Cardiac septum (tissue), 1 donor: Measurements from ENCODE around the gene CD247. TPM values are rescaled to one million over a fixed set of nuclear protein-coding genes. Genes with fewer than 3 reads are reported as not detected.

Experiments used
- DNase-seq: peaks from one replicate; pipeline ENCODE4 v3.0.0-alpha.2; 2020; ENCODE audit warnings: low spot score
- intact Hi-C: fragments of 100-400 bp; cut with DNase I; formaldehyde crosslinking; loops from one replicate; pipeline ENCODE4 v1.14.0; 2022
- total RNA-seq: library from RNA; stranded (reverse); fragmentation: NEBNext Ultra II Directional; extraction: Animal tissue kit (Norgen Biotek cat#: 25700); gene quantifications from one replicate; pipeline ENCODE4 v1.2.1, GENCODE V29; 2021
- donor health status: DM: no; HTN: no; CAD: no.

Gene CD247
- total RNA-seq, 1 donor from 2014 or later = 0.57 TPM

DNA sequence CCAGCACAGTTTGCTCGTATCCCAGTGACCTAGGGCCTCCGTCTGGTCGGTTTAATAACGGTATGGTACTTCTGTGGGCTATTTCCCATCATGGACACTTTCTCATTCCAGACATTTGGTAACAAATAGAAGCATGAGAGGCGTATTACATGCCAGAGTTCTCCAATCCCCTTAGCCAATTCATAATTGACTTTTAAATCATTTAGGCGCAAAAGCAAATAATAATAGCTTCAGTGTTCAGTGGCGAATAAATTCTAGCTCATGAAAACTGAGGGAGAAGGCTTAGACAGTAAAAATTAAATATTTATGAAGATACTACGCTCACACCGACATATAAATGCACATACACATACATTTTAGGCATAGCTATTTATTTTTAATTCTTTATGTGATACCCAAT, 50.6 kb downstream of the CD247 start:
- intact Hi-C loops = no loop called here
- no peak for DNase-seq

DNA sequence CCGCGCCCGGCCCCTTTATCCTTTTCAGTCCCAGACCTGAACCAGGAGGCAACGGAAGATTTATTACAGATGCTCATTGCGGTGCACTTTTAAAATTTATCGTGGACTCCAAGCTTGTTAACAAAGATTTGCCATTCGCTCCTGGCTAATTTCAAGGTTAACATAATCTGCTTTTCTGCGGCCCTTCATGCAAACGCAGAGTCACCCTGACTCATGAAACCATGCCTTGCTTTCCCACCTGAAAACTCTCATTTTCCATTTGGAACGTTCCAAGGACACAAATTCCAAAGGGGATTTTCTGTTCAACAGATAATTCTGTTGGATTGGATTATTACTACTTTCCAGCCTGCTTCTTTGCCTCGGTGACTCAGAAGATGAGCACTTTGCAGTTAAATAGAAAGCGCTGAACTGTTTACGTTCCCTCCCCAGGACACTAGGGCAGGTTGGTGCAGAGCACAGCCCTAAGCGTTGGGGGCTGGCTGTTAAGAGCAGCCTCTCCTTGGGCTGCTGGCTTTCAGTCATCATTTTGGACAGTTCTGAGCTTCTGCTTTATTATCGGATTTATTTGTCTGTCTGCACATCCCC, 51.1 kb downstream of the CD247 start:
- intact Hi-C loops = no loop called here
- no peak for DNase-seq

DNA sequence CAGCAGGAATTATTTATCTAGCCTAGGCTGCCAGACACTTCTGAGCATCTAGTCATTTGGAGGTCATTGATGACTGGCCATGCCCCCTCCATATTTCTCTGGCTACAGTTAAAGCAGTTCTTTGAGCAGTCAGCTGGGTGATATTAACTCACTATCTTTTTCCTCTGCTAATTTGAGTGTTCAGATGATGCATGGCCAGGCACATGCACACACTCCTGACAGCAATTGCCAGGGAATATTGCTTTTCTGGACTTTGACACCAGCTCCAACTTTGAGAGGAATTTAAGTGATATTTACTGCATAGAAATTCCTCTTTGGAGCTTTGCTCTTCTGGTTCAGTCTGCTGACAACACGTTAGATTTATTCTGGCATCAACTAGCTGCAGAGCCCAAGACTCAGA, 52.6 kb downstream of the CD247 start:
- intact Hi-C loops = no loop called here
- no peak for DNase-seq

DNA sequence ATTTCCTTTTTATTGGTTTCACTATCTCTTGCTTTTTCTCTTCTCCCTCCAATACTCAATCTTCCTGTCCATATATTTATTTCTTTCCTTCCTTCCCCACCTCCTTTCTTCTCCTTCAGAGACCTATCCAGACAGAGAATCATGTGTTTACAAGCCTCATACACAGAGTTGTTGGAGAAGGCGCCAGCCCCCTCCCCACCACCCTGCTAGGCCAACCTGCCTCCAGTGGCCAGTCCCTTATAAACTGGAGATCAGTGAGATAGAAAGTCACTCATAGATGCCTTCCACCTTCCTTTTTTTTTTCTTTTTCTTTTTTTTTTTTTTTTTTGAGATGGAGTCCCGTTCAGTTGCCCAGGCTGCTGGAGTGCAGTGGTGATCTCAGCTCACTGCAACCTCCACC, 53.3 kb downstream of the CD247 start:
- intact Hi-C loops = no loop called here
- no peak for DNase-seq

DNA sequence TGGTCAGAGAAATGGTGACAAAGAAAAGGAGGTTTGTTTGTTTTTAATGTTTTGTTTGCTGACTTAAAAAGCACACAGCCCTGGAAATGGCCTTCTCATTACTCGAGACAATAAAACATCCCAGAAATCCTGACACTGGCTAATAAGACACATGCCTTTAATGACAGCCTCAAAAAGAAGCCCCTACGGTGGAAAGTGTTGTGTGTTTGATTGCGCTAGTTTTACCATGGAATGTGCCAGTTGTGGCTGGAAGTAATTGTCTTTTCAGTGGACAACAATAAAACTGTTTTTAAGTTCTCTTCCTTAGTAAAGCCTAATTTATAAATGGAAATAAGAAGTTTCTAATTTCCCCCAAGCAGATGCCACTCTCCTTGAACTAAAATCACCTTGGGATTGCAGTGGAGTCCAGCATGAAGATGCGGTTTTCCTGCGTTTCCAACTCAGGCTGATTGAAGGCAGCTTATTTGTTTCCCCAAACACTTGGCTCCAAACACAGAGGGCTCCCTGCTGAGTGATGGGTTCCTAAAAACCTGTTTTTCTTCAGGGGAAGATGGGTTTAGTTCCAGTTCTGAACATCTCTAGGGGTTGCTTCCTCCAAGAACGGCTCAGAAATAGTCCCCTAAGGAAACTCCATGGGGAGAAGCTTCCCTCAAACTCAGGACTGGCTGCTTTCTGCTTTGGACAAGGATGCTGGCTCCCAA, 54.3 kb downstream of the CD247 start:
- intact Hi-C loops = no loop called here
- DNase-seq = no peak

DNA sequence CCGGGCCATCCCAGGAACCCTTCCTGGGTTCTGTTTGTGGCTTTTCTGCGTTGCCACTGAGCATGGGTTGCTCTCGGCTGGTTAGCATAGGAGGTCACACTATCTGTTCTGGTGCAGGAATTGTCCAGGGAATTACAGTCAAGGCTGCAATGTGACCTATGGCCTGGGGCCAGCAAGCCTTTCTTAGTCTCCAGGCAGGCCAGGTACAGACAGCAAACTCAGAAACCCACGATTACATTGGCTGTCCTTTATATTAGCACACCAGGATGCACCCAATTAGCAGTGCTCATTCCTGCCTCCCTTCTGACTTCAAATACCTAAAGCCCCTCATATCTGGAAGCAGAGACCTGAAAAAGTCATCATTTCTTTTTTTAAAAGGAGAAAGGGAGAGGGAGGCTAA, 55.2 kb downstream of the CD247 start:
- intact Hi-C loops = no loop called here

DNA sequence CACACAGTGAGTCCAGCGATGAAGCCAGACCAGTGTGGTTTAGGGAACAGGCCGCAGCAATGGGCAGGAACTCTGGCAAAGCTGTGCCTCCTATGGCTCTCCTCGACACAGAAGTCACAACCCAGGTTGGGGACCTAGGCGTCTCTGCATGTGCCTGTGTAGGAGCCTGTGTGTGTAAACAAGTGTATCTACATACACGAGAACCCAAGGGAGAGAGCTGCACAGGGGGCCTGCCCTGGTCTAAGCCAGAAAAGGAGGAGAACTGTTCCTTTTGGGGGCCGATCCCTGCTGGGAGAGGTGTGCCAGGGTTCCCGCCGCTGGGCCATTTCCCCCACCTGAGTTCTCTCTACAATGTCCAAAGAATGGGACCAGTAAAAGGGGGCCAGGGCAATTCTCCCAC, 56.0 kb downstream of the CD247 start:
- DNase-seq = no peak
- intact Hi-C loops = no loop called here

More for the DNA sequence above, 55.2 kb downstream of the CD247 start:
- DNase-seq = no peak

DNA sequence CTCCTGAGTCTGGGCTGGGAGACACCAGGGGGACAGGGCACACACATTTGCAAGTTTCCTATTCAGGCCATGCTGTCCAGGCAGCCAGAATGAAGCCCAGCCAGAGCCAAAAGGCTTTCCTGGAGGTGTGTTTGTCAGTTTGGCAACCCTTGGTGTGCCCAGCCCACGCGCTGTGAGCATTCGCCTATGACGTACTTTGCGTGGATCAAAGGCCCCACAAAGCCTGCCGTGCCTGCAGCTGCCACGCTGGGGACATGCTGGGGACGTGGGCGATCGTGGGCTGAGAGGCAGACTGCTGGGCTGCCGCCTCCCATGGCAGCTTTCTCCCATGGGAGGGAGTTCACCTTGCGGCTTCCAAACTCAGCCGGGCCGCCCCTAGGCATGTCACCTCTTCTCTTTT, 57.5 kb downstream of the CD247 start:
- intact Hi-C loops = no loop called here
- DNase-seq = no peak

DNA sequence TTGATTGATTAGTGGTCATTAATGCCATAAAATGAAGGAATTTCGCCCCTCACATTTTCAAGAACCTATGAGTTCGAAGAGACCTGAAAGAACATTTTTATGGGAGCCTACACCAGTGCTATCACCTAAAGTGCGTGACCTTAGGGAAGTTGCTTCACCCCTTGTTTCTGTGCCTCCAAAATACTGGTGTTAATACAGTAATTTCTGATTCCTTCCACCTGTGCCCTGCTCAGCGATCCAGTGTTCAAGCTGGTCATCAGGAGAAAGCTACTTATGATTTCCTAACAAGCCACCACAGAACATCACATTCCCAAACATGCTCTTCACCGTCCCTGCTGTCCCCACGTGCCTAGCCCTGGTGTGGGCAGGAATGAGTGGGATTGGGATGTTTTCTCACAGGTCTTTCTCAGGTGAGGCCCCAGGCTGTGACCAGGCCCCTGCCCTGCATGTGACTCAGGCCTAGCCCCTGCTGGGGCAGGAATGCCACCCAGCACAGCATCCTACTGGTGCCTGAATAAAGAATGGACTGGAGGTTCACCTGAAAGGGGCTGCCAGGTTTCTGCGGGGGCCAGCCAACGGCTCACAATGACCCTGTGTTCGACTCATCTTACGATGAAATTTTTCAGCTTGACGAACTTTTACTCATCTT, 60.3 kb downstream of the CD247 start:
- intact Hi-C loops = no loop called here
- DNase-seq = no peak

DNA sequence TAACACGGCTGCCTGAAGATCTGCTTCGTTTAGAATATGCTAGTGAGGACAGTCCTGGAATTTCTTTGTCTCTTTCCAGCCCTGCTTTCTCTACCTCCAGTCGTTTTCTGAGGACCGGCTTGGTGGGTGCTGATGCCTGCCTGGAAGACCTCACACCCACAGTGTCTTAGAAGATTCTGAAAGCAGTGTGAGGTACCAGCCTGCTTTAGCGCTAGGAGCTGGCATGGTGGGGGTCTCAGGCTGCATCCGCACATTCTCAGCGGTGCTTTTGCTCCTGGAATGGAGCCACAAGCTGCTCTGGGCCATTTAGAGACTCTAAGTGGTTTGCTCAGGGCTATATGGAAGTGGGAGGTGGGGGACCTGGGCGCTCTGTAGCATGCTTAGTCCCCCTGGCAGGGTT, 61.4 kb downstream of the CD247 start:
- intact Hi-C loops = no loop called here

DNA sequence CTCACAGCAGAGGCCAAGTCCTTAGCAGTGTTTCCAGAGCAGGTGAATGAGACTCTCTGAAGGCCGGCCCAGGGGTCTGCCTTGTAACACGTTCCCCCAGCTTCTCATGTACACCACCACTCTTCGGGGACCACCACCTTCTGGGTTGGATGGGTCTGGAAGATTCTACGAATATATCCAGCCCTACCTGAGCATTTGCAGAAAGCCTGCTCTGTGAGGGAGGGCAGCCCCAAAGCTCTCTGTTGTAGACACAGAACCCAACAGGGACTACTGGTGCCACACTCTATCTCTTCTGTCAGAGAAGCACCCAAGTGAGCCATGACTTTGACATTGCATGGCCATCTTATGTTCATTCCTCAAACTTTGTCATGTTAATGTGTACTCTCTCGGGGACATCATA, 61.8 kb downstream of the CD247 start:
- intact Hi-C loops = no loop called here
- DNase-seq = no peak

More for the DNA sequence above, 61.4 kb downstream of the CD247 start:
- DNase-seq = no peak

DNA sequence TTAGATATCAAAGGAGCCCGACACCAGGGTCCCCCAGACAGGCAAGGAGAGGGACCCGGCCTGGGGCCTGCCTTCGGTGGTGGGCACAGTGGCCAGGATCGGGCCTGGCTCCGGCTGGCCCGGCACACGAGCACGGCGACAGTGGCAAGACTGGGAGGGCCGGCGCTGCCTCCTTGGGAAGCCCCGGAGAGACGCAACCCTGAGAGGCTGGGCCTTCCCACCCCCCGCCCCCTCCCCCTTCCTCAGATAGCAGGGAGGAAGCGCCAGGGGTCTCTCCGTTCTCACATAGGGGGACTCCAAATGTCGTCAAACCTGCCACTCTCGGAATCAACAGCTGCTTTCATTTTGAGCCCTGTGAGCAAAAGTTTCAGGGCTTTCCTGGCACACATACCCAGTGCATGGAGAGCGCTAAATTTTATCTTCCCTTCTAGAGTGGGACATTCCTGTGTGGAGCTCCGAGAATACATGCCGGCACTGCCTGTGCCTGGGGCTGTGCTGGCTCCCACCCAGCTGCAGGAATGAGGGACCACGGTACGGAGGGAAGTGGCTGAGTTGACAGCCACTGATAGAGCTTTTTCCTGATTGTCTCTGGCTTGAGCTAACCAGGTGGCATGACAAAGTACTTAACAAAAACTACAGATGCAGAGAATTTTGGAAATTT, 62.4 kb downstream of the CD247 start:
- no peak for DNase-seq
- intact Hi-C loops = loop anchor here (2.0 kb wide), 1 partner anchor 235 kb away; the partner anchor contains the start of gene POU2F1

DNA sequence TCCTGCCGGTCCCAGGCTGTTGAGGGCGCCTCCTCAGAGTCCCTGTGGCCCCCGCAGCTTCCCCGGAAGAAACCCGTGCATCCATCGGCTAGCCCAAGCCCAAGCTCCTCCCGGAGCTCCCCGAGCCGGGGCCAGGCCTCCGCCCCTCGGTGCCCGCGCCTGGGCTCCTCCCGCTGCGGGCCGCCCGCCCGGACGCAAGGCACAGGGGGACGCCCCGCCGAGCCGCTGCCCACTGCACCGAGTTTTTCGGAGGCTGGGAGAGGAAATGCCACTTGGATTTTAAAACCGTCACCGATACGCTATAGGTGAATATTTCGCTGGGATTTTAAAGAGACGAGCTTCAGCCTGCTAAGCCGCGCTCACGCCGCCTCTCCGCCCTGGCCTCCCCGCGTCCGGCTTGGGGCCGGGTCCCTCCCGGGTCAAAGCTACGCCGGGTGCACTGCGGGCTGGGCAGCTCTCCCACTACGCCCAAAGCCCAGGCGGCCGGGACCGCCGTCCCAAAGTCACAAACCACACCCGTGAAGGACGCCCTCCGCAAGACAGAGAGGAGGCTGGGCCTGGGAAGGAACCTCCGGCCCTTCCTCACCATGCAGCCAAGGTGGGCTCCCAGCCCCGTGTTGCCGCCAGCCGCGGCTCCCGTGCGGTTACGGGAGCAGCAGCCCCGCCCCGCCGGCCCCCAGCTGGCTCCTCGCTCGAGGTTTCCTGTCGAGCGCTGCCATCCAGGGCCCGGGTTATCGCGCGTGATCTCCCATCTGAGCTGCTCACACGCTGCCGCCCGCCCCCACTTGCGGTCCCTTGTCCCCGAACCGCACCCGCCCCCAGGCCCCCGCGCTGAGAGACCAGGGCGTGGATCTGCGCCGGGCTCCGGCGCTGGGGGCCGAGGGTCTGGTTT, 63.2 kb downstream of the CD247 start:
- intact Hi-C loops = loop anchor here (2.0 kb wide), 1 partner anchor 234 kb away; the partner anchor contains the start of gene POU2F1

DNA sequence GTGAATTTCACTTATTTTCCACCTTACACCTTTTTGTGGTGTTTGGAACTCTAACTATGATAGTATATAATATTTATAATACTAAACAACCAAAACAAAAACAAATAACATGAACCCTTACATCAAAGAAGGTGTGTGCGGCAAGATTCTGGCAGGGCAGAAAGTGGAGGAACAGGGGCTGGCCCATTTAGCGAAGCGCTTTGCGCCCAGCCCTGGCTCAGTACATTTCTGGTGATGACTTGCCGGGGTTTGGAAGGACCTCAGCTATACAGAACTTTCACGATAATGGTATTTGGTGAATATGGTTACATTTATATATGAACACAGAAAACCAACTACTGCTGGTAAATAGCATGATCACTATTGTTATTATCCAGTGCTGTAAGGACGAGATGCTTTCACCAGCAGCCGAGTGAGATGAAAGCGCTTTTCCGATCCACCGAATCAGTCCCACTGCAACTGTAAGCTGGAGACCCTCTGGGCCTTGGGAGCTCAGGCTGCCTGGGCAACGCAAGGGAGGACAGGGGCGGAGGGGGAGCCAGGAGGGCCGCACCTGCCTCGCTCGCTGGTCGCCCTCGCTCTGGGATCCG, 63.9 kb downstream of the CD247 start:
- intact Hi-C loops = loop anchor here (2.0 kb wide), 1 partner anchor 234 kb away; the partner anchor contains the start of gene POU2F1

More for the DNA sequence above, 63.2 kb downstream of the CD247 start:
- DNase-seq = peak; percentile 81

DNA sequence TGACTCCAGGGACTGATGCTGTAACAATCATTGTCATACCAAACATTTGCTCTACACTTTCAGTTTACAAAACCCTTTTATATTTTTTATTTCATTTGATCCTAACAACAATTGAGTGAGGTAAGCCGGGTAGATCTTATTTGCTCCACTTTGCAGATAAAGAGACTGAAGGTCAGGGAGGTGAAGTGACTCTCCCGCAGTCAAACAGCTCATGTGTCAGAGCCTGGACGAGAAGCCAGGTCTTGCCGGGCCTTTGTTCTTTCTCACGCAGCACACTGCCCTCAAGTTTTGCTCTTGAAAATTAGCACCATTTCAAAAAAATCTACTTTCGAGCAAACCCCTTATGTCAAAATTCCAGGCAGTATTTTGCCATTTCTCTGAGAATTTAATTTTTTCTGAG, 65.2 kb downstream of the CD247 start:
- no peak for DNase-seq
- intact Hi-C loops = no loop called here

More for the DNA sequence above, 63.9 kb downstream of the CD247 start:
- DNase-seq = no peak

DNA sequence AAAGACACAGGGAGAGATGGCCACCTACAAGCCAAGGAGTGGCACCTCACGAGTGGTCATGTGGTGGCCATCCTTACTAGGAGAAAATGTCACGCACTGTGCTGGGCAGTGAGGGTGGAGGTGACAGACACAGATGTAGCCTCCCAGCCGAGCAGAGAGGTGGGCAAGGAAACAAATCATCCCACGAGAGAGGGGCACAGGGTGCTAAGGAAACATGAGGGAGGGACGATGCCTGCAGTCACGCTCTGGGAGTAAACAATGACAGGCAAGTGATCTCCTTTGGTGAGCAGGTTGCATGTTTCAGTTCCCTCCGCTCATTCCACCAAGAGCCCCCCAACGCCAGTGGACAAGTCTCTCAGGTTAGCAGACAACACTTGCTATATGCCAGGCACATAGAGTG, 65.8 kb downstream of the CD247 start:
- intact Hi-C loops = no loop called here
- no peak for DNase-seq

DNA sequence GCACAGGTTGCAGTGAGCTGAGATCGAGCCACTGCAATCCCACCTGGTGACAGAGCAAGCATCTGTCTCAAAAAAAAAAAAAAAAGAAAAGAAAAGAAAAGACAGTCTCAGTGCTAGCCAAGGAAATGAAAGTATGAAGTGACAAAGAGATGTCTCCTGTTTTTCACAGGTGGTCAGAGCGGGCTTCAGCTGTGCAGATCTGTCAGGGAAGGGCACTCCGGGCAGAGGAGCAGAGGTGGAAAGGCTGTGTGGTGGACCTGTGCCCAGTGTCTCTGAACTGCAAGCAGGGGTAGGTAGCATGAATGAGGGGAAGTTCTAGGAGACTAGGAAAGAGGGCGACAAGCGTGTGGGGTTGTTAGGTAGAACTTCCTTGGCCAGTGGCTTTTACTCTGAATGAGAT, 67.5 kb downstream of the CD247 start:
- DNase-seq = no peak
- intact Hi-C loops = no loop called here

DNA sequence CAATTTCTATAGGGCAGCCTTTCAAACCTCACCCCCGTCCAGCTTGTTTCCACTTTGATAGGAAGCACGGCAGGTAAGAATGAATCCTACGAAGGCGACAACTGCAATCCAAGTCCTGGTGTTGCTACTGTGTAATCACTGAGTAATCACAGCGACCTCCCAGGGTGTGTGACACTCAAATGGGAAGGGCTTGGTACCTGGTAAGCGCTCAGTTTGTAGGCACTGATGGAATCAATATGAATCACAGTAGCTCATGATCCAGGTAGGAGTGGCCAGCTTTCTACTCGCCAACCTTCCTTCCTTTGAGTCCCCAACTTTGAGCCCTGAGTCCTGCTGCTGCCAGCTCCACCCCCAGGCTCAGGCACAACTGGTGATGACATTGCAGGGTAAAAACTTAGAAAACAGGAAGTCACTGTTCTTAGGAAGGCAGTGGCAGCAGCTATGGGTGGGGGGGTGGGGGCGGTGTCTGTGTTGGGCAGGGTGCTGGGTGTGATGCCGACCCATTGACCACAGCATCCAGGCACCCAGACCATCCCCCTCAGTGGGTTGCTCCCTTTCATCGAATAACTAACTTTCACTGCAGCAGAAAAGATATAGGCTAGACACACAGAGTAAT, 70.7 kb downstream of the CD247 start:
- no peak for DNase-seq
- intact Hi-C loops = no loop called here

DNA sequence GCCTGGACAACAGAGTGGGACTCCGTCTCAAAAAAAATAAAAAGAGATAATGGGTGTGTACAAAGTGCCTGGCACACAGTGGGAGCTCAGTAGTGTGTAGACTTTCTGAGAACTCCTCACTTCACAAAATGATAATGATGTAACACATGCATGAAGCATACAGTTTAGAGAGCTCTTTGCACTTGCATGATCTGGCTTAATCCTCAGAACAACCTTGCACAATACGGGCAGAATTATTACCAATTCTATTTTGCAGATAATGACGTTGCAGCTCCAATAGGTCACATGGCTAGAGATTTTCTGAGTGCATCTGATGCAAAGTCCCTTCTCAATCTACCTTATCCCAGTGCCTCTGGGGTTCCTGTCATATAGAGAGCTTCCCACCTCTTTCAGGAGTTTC, 71.4 kb downstream of the CD247 start:
- DNase-seq = no peak
- intact Hi-C loops = no loop called here
